NCI-H2107 treated with DMSO at 0.1 percent for 48 hours (cell line): ENCODE measurements around the gene LRRC49.

Experiments
- DNase-seq: peaks from one replicate; lab custom pipeline; 2025; ENCODE audit not compliant: unreplicated experiment; lab: John Stamatoyannopoulos, UW

The LRRC49 gene

DNA sequence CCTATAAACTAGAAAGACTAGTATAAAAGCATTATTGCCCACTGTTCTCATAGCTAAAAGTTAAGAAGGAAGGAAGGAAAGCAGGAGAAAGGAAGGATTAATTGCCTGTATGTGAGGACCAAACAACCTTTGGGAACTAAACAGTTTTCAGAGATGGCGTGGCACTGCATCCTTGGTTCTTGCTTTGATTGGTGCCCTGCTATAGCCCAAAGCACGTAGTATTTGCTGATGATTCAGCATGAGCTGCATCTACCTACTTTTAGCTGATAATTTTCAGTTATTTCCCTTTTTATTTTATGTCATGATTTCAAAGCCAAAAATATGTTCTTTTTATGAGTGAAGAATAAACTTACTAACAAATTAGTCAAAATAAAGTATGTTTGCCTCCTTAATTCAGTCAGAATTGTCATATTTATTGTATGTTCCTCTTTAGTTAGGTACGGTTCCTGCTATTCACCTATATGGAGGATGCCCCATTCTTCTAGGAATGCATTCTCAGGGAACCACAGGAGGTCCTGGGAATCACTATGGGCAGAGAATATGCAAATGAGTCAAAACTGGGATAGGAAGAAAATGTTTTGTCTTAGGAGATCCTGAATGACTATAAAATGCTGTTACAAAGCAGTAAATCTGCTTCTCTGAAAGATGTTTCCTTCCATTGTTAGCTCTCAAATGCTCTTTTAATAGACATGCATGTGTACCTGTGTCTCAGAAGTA is 157.2 kb downstream of the LRRC49 start:
- DNase-seq = no peak

DNA sequence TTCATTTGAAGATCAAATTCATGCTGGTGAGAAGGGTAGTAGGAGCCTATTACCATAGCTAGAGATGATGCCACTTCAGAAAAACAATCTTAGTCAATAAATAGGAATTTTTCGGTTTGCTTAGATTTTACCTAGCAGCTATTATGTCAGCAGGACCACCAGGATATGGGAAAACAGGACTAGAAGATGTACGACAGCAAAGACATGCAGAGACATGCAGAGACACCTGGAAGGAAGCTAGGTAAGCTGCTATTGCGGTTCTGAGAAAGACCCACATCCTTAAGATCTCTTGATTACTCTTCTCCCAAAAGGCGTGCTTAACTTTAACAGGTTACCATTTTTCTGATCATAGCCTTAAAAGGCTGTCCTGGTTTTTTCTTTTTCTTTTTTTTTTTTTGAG is 157.8 kb downstream of the LRRC49 start:
- no peak for DNase-seq

DNA sequence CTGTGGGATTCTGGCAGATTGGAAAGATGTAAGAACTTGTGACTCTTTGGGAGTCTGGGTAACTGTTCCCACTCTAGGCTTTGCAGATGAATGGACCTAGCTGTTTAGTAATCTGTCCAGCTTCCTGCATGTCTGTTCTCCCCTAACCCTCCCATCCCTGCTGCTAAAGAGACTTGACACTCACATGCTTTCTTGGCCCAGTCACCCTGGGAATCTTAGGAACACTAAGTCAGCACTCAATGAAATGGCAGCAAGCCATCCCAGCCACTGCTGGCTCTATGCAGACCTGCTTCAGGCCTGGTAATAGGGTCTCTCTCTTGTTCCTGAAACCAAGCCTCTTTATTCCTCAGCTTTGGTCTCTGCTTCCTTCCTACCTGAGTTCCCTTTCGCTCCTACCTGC is 158.9 kb downstream of the LRRC49 start:
- no peak for DNase-seq

DNA sequence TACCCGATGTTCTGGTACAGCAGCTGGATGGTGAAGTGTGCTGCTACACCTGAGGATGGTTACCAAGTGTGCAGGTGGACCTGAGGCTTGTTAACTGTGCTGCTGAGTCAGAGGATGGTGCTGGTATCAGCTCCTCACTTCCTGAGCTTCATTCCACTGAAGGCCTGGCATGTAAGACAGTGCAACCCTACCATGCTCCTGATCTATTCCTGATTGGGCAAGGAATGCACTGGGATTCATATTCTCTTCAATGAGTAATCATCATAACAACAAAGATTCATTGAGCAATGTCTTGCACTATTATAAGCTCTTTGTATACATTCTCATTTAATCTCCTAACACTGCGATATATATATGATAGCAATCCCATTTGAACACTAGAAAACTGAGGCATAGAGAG is 159.7 kb downstream of the LRRC49 start:
- no peak for DNase-seq

DNA sequence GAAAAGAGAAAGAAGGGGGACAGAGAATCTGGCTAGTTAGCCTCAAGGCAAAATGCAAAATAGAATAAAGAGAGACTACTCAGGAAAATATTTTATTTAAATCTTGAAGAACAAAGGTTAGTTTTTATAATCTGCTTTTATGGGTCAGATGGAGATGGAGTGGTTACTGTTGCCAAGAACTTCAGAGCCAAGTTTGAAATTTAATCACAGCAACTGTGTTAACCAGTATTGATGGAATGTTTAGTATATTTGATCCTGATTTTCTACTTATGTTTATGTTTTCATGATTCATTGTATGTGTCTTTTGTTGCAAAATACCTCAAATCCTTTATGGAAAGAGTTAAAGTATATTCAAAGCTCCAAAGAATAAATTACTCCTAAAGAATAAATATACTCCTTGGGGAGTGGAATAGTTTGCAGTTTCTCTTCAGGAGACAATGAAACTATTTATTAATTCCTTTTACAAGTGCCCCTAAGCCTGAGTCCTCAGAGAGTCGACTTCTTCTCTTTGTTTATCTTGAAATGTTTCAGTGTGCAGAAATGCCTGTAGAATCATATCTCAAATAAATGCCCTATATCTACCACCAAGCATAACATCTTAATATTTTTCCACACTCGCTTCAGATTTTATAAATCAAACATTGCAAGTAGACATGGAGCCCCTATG is 161.8 kb downstream of the LRRC49 start:
- DNase-seq = no peak

- no peak for DNase-seq
These were observed 162.8 kb downstream of the LRRC49 start for GRCh38 chr15:71055461-71055860.

GRCh38 chr15:71056111-71056510 is 163.5 kb downstream of the LRRC49 start:
- no peak for DNase-seq

- no peak for DNase-seq
These were observed 164.5 kb downstream of the LRRC49 start for GRCh38 chr15:71057143-71057542.

GRCh38 chr15:71057581-71057980 is 165.0 kb downstream of the LRRC49 start:
- no peak for DNase-seq

DNA sequence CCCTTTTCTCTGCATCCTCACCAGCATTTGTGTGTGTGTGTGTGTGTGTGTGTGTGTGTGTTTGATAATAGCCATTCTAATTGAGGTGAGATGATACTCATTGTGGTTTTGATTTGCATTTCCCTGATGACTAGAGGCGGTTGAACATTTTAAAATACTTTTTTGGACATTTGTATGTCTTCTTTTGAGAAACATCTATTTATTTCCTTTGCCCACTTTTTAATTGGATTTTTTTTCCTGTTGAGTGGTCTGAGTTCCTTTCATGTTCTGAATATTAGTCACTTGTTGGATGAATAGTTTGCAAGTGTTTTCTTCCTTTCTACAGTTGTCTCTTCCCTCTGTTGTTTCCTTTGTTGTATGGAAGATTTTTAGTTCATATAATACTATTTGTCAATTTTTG is 168.4 kb downstream of the LRRC49 start:
- no peak for DNase-seq

DNA sequence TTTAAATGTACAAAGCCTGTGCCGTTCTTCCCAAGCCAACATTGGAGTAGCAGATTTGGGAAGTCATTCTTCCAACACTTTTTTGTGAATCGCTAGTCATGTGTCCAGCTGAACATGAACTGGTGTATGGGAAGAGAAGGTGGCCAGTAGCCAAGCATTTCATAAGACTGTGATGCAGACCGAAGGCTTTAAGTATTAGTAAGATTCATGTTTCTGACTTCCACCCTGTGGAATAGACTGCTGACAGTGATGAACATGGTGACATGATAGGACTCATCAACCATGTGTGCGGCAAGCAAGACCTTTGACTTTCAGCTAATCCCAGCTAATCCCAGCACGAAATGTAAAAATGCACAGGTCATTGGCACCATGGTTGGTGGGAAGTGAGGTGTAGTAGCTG is 174.4 kb downstream of the LRRC49 start:
- no peak for DNase-seq

- DNase-seq = no peak
These were observed 177.1 kb downstream of the LRRC49 start for GRCh38 chr15:71069693-71070092.

DNA sequence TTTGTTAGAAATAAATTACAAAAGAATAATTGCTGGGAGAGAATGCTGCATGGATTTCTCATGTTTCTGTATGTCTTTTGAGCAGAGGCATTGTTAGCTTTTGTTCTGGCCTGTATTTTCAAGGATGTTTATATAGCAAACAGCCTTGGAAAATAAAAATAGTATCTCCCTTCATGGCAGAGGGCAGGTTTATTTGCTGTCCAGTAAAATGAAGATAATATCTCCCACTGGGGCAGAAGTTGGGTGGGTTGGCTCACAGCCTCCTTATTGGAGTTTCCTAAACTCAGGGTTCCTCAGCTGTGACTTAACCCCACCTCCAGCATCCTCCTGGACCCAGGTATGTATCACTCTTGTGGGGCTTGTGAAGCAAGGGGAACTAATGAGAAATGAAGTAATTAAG is 178.9 kb downstream of the LRRC49 start:
- DNase-seq = no peak

- no peak for DNase-seq
These were observed 179.8 kb downstream of the LRRC49 start for GRCh38 chr15:71072423-71072822.

- DNase-seq = no peak
These were observed 186.0 kb downstream of the LRRC49 start for GRCh38 chr15:71078506-71079207.

GRCh38 chr15:71079208-71080044 is 186.8 kb downstream of the LRRC49 start:
- DNase-seq = no peak

GRCh38 chr15:71080166-71080565 is 187.5 kb downstream of the LRRC49 start:
- no peak for DNase-seq

DNA sequence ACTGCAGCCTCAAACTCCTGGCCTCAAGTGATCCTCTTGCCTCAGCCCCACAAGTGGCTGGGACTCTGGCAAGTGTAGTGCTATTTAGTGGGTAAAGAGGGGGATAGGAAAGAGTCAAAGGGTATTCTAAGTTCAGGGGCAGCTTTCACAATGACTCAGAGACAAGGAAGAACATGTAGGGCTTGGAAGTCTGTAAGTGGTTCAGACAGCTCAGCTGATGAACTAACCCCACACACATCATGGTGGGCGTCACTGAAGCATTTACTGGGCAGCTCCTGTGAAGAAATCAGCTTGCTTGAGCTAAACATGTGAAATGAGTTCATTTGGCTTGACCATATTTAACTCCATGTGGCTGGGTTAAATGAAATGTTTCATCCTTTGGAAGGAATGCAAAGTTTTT is 188.1 kb downstream of the LRRC49 start:
- DNase-seq = no peak

DNA sequence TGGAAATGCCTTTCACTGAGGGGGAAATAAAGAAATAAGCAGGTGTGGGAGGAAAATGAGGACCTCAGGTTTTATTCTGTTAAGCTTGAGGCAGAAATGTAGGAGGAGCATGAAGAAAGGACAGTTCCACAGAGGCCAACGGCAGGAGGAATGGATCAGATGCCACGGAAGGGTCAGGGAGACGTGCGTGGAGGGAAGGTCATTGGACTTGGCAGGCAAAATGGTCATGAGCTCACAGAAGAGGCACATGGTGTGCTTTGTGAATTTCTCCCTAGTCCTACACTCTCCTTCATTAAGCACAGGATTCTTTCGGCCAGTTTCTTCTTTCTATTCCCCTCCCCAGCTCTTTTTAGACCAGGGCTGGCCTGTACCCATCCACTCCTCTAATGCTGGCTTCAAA is 190.2 kb downstream of the LRRC49 start:
- DNase-seq = no peak

- DNase-seq = no peak
These were observed 190.7 kb downstream of the LRRC49 start for GRCh38 chr15:71083349-71083748.

DNA sequence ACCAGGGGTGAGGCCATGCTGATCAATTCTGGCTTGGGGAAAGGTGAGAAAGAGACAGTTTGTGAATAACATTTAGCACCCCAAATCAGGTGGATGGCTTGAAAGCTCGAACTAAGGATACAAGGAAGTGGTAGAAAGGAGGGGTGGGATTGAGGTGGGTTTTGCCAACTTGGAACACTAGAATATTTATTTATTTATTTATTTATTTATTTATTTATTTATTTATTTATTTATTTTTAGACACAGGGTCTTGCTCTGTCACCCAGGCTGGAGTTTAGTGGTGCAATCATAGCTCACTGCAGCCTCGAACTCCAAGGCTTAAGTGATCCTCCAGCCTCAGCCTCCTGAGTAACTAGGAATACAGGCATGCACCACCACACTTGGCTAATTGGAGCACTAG is 191.6 kb downstream of the LRRC49 start:
- DNase-seq = no peak
